ENCODE data around the gene ESRRA.

DNA sequence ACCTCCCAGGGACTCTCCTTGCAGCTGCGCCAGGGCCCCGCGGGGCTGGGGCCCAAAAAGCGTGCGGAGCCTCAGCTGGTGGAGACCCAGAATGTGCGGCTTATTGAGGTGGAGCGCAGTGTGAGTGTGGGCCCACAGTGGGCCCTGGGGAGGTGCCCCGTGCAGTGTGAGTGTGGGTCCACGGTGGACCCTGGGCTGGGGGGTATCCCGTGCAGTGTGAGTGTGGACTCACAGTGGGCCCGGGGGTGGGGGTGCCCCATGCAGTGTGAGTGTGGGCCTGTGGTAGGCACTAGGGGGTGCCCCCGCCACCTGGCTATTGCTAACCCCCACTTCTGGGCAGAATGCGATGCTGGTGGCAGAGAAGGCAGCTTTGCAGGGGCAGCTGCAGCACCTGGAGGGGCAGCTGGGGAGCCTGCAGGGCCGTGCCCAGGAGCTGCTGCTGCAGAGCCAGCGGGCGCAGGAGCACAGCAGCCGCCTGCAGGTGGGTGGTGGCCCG lies 45.9 kb downstream of the ESRRA start:
- no peak for TF ChIP-seq POLR2A (IDR thresholded peaks at IDR 0.05)
- TF ChIP-seq, protein P1, sequence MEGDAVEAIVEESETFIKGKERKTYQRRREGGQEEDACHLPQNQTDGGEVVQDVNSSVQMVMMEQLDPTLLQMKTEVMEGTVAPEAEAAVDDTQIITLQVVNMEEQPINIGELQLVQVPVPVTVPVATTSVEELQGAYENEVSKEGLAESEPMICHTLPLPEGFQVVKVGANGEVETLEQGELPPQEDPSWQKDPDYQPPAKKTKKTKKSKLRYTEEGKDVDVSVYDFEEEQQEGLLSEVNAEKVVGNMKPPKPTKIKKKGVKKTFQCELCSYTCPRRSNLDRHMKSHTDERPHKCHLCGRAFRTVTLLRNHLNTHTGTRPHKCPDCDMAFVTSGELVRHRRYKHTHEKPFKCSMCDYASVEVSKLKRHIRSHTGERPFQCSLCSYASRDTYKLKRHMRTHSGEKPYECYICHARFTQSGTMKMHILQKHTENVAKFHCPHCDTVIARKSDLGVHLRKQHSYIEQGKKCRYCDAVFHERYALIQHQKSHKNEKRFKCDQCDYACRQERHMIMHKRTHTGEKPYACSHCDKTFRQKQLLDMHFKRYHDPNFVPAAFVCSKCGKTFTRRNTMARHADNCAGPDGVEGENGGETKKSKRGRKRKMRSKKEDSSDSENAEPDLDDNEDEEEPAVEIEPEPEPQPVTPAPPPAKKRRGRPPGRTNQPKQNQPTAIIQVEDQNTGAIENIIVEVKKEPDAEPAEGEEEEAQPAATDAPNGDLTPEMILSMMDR (IDR thresholded peaks at IDR 0.05), result no peak
